GM12872 (cell line): ENCODE results near the gene BRCA2.
A peak's percentile ranks its signal among the peaks of the same experiment; 100 is the strongest.

Experiments used
- CTCF ChIP-seq: IDR thresholded peaks from 3 replicates; pipeline ENCODE4 v1.5.1; 2011; ENCODE audit warnings: low read depth, mild to moderate bottlenecking, low read length, moderate library complexity; ENCODE audit not compliant: insufficient read depth

BRCA2 gene

GRCh38 chr13:32300406-32300805 is 14.9 kb upstream of the BRCA2 start:
- no peak for TF ChIP-seq CTCF

GRCh38 chr13:32300920-32301319 is 14.4 kb upstream of the BRCA2 start:
- TF ChIP-seq CTCF = no peak

GRCh38 chr13:32302461-32302860 is 12.8 kb upstream of the BRCA2 start:
- no peak for TF ChIP-seq CTCF

GRCh38 chr13:32305646-32306045 is 9.7 kb upstream of the BRCA2 start:
- no peak for TF ChIP-seq CTCF

GRCh38 chr13:32309312-32310133 is 5.8 kb upstream of the BRCA2 start:
- TF ChIP-seq CTCF = no peak

- TF ChIP-seq CTCF = peak; percentile 66
Observed at GRCh38 chr13:32310134-32310706, 5.1 kb upstream of the BRCA2 start.

- TF ChIP-seq CTCF = no peak
Observed at GRCh38 chr13:32311188-32311897, 4.0 kb upstream of the BRCA2 start.
